SK-N-SH (cell line): ENCODE results near the gene CACNA1H.

Source experiments
- CTCF ChIP-seq: fragments of 200-600 bp; sonication (generic); IDR thresholded peaks from 2 replicates; pipeline ENCODE4 v1.6.1; 2017; ENCODE audit warnings: antibody characterized with exemption, mild to moderate bottlenecking, moderate library complexity
- EZH2phosphoT487 ChIP-seq: fragments of 200-600 bp; sonication (generic); IDR thresholded peaks from 2 replicates; pipeline ENCODE4 v1.6.1; 2017; ENCODE audit warnings: low read depth, mixed run types, mild to moderate bottlenecking, antibody characterized with exemption, moderate library complexity, borderline replicate concordance
- PBX3 ChIP-seq: IDR thresholded peaks from 2 replicates; pipeline ENCODE4; 2012
- TAF1 ChIP-seq: IDR thresholded peaks from 2 replicates; pipeline ENCODE4 v1.6.1; 2012; ENCODE audit warnings: low read depth, mild to moderate bottlenecking, low read length, moderate library complexity, borderline replicate concordance
- ZBTB33 ChIP-seq: IDR thresholded peaks from 2 replicates; pipeline ENCODE4 v1.4.0; 2012; ENCODE audit warnings: low read depth, borderline replicate concordance

- TF ChIP-seq CTCF: no peak
- no peak for TF ChIP-seq ZBTB33
- no peak for TF ChIP-seq PBX3
- no peak for TF ChIP-seq EZH2phosphoT487
- no peak for TF ChIP-seq TAF1
Measured at GRCh38 chr16:1204933-1205332, 52.0 kb downstream of the CACNA1H start.
